IPS DF 4.7 (cell line): ENCODE measurements around the gene SERPIND1.
"Not testable (repeated sequence)": the region's sequence is repeated elsewhere in the genome, so short reads cannot be mapped to it uniquely, and the experiment has no call there.

Experiments used
- DNase-seq: peaks from one replicate; pipeline ENCODE4 v3.0.0-alpha.2; 2013; ENCODE audit warnings: low spot score; ENCODE audit errors: extremely low read depth

SERPIND1 gene

GRCh38 chr22:20746431-20747189 lies 27.3 kb upstream of the SERPIND1 start:
- DNase-seq = no peak

- DNase-seq = no peak
These were observed 26.7 kb upstream of the SERPIND1 start for GRCh38 chr22:20747223-20747622.

- no peak for DNase-seq
These were observed 25.8 kb upstream of the SERPIND1 start for GRCh38 chr22:20748082-20748481.

- DNase-seq = no peak
These were observed 25.0 kb upstream of the SERPIND1 start for GRCh38 chr22:20748731-20749428.

GRCh38 chr22:20749453-20749852 lies 24.5 kb upstream of the SERPIND1 start:
- no peak for DNase-seq

- no peak for DNase-seq
These were observed 23.3 kb upstream of the SERPIND1 start for GRCh38 chr22:20750461-20751184.

- no peak for DNase-seq
These were observed 22.6 kb upstream of the SERPIND1 start for GRCh38 chr22:20751185-20751851.

- no peak for DNase-seq
These were observed 21.7 kb upstream of the SERPIND1 start for GRCh38 chr22:20752104-20752741.

GRCh38 chr22:20752873-20753272 lies 21.0 kb upstream of the SERPIND1 start:
- DNase-seq = no peak

GRCh38 chr22:20756846-20757245 lies 17.1 kb upstream of the SERPIND1 start:
- DNase-seq = no peak

GRCh38 chr22:20758688-20759087 lies 15.2 kb upstream of the SERPIND1 start:
- DNase-seq = no peak

GRCh38 chr22:20760084-20760483 lies 13.8 kb upstream of the SERPIND1 start:
- no peak for DNase-seq

- no peak for DNase-seq
These were observed 12.4 kb upstream of the SERPIND1 start for GRCh38 chr22:20761536-20761935.

GRCh38 chr22:20762233-20762796 lies 11.6 kb upstream of the SERPIND1 start:
- no peak for DNase-seq

GRCh38 chr22:20763630-20764470 lies 10.1 kb upstream of the SERPIND1 start:
- no peak for DNase-seq

GRCh38 chr22:20764471-20764720 lies 9.5 kb upstream of the SERPIND1 start:
- DNase-seq = no peak

- DNase-seq = no peak
These were observed 9.2 kb upstream of the SERPIND1 start for GRCh38 chr22:20764729-20765128.

- DNase-seq = no peak
These were observed 8.0 kb upstream of the SERPIND1 start for GRCh38 chr22:20765938-20766337.

- no peak for DNase-seq
These were observed 7.4 kb upstream of the SERPIND1 start for GRCh38 chr22:20766530-20766929.

- DNase-seq = not testable (repeated sequence)
These were observed 4.5 kb upstream of the SERPIND1 start for GRCh38 chr22:20769496-20769826.
